ENCODE data around the gene CD99. TPM values are rescaled to one million over a fixed set of nuclear protein-coding genes. Genes with fewer than 3 reads are reported as not detected.

Gene CD99
- total and polyA plus RNA-seq, 2 donors (not counting 1 experiment from before 2014, with no cell fraction given) = 70.7 to 133 TPM

DNA sequence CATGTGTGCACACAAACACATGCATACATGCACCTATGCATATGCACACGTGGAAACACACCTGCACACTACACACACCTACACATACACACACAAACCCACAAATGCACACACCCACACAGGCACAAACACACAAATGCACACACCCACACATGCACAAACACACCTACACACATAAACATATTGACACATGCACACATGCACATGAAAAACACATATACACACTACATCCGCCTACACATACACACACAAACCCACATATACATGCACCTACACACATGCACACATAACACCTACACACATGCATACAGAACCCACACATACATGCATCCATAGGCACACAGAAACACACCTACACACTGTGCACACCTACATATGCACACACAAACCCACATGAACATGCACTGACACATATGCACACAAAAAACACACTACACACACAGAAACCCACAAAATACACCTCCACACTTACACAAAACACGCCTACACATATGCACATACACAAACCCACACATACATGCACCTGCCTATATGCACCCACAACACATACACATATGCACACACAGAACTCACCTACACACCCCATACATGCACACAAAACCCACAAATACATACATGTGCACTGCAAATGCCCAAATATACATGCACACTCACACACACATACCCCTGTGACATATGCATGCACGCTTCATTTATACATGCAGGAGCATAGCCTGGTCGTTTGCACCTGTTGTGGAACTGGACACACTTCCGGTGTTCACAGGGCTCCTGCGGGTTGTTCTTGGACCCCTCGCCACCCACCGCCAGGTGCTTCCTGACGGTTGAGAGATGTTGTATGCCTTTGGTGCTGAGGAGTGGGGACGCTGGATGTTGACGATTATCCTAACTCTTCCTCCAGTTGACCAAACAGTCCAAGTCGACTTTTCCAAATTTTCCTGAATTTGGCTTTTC is 22.1 kb downstream of the CD99 start:
- 37% methylated on average over 7 of the region's 13 CpGs for WGBS (ENCODE audit: insufficient coverage)
- H3K4me1 Mint-ChIP-seq = peaks cover 37% of the 10 kb centered on the region
- H3K9me3 Mint-ChIP-seq (ENCODE audit: insufficient read depth) = no peaks in the 10 kb centered on the region

DNA sequence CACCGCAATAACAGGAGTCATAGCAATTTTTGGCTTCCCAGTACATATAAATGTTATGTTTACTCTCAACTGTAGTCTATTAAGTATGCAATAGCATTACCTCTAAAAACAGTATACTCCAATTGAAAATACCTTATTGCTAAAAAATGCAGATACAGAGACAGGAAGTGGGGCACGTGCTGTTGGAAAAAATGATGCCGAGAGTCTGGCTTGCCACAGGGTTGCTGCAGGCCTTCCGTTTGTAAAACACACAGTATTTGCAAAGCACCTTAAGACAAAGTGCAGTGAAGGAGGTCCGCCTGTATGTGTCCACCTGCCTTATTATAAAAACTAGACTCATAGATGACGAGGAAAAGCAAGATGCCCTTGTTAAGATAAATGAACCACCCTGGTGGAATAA is 23.5 kb downstream of the CD99 start:
- CTCF ChIA-PET = no interaction called here
- Mint-ChIP-seq H3K4me3 (no peak overlapping the region), H3K27me3 (no peaks in the 10 kb centered on the region), H3K9me3 (ENCODE audit: insufficient read depth) (no peaks in the 10 kb centered on the region), H3K4me1 (peaks cover 23% of the 10 kb centered on the region), H3K27ac (no peak overlapping the region)
- no peak for TF ChIP-seq EZH2 (IDR thresholded peaks at IDR 0.05; ENCODE audit: borderline replicate concordance, insufficient read depth, low read depth, low read length, poor library complexity, severe bottlenecking)
- TF ChIP-seq, protein P1, sequence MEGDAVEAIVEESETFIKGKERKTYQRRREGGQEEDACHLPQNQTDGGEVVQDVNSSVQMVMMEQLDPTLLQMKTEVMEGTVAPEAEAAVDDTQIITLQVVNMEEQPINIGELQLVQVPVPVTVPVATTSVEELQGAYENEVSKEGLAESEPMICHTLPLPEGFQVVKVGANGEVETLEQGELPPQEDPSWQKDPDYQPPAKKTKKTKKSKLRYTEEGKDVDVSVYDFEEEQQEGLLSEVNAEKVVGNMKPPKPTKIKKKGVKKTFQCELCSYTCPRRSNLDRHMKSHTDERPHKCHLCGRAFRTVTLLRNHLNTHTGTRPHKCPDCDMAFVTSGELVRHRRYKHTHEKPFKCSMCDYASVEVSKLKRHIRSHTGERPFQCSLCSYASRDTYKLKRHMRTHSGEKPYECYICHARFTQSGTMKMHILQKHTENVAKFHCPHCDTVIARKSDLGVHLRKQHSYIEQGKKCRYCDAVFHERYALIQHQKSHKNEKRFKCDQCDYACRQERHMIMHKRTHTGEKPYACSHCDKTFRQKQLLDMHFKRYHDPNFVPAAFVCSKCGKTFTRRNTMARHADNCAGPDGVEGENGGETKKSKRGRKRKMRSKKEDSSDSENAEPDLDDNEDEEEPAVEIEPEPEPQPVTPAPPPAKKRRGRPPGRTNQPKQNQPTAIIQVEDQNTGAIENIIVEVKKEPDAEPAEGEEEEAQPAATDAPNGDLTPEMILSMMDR (IDR thresholded peaks at IDR 0.05) = no peak
- peaks cover 0 to 56% of the 10 kb centered on the region in 2 experiments for H3K36me3 ChIP-seq (replicated peaks in 1 of 2; ENCODE audit: control extremely low read depth in 1 of 2, control insufficient read depth in 1 of 2, extremely low read depth in 1 of 2, insufficient read depth in 2 of 2, low read length in 1 of 2)
- H3K79me2 ChIP-seq (ENCODE audit: control insufficient read depth, insufficient read depth, low read length) = peaks cover 42% of the 10 kb centered on the region
- H2AFZ ChIP-seq (ENCODE audit: insufficient read depth, low read depth, low read length, poor library complexity, severe bottlenecking) = no peak overlapping the region
- POLR2A ChIA-PET = no interaction called here
- WGBS (ENCODE audit: insufficient coverage) = no CpG with 5 or more reads among the region's 6 CpGs
- H3K4me2 ChIP-seq (replicated peaks; ENCODE audit: low read depth, low read length, poor library complexity, severe bottlenecking) = no peak overlapping the region
- no peaks in the 10 kb centered on the region for H3K27me3 ChIP-seq (replicated peaks in 1 of 4; ENCODE audit: control extremely low read depth in 1 of 4, control insufficient read depth in 3 of 4, insufficient read depth in 4 of 4, low read length in 3 of 4)
- H3K4me3 ChIP-seq (ENCODE audit: control extremely low read depth in 1 of 5, extremely low read depth in 1 of 5, insufficient read depth in 1 of 5, low read depth in 2 of 5, low read length in 4 of 5) = no peak overlapping the region
- H3K9ac ChIP-seq (ENCODE audit: low read length) = no peak overlapping the region
- peaks cover 21 to 22% of the 10 kb centered on the region in 2 donors for H3K4me1 ChIP-seq (ENCODE audit: control insufficient read depth in 2 of 2, insufficient read depth in 2 of 2, low read length in 2 of 2)
- H3K27ac ChIP-seq (ENCODE audit: low read length in 2 of 2) = no peak overlapping the region
- no peak for ATAC-seq (ENCODE audit: low read depth)
- intact Hi-C loops (cut with micrococcal nuclease) = no loop called here
- peaks cover 34% of the 10 kb centered on the region for H4K20me1 ChIP-seq (ENCODE audit: control insufficient read depth, insufficient read depth, low read length, poor library complexity, severe bottlenecking)
- no peaks in the 10 kb centered on the region for H3K9me3 ChIP-seq (ENCODE audit: control extremely low read depth in 1 of 3, control insufficient read depth in 2 of 3, insufficient read depth in 1 of 3, low read length in 2 of 3)
- no peak for DNase-seq

More for the DNA sequence above, 22.1 kb downstream of the CD99 start:
- Mint-ChIP-seq H3K4me3 (no peak overlapping the region), H3K27ac (no peak overlapping the region), H3K27me3 (no peaks in the 10 kb centered on the region)
- DNase-seq = no peak
- no peak for ATAC-seq (ENCODE audit: low read depth)
- POLR2A ChIA-PET = no interaction called here
- Histone ChIP-seq H3K9ac (ENCODE audit: low read length) (no peak overlapping the region), H3K36me3 (replicated peaks in 1 of 2; ENCODE audit: control extremely low read depth in 1 of 2, control insufficient read depth in 1 of 2, extremely low read depth in 1 of 2, insufficient read depth in 2 of 2, low read length in 1 of 2) (peaks cover 0 to 45% of the 10 kb centered on the region in 2 experiments), H3K4me2 (replicated peaks; ENCODE audit: low read depth, low read length, poor library complexity, severe bottlenecking) (no peak overlapping the region), H3K4me3 (ENCODE audit: control extremely low read depth in 1 of 5, extremely low read depth in 1 of 5, insufficient read depth in 1 of 5, low read depth in 2 of 5, low read length in 4 of 5) (no peak overlapping the region), H3K4me1 (ENCODE audit: control insufficient read depth in 2 of 2, insufficient read depth in 2 of 2, low read length in 2 of 2) (peaks cover 35 to 36% of the 10 kb centered on the region in 2 donors), H2AFZ (ENCODE audit: insufficient read depth, low read depth, low read length, poor library complexity, severe bottlenecking) (no peak overlapping the region), H3K27ac (ENCODE audit: low read length in 2 of 2) (no peak overlapping the region), H3K27me3 (replicated peaks in 1 of 4; ENCODE audit: control extremely low read depth in 1 of 4, control insufficient read depth in 3 of 4, insufficient read depth in 4 of 4, low read length in 3 of 4) (no peaks in the 10 kb centered on the region), H4K20me1 (ENCODE audit: control insufficient read depth, insufficient read depth, low read length, poor library complexity, severe bottlenecking) (peaks cover 48% of the 10 kb centered on the region), H3K9me3 (ENCODE audit: control extremely low read depth in 1 of 3, control insufficient read depth in 2 of 3, insufficient read depth in 1 of 3, low read length in 2 of 3) (no peaks in the 10 kb centered on the region), H3K79me2 (ENCODE audit: control insufficient read depth, insufficient read depth, low read length) (peaks cover 55% of the 10 kb centered on the region)
- CTCF ChIA-PET = no interaction called here
- TF ChIP-seq, protein P1 (IDR thresholded peaks at IDR 0.05) = no peak
- TF ChIP-seq EZH2 (IDR thresholded peaks at IDR 0.05; ENCODE audit: borderline replicate concordance, insufficient read depth, low read depth, low read length, poor library complexity, severe bottlenecking) = no peak
- intact Hi-C loops (cut with micrococcal nuclease) = no loop called here

Data from B cell (primary cell).